HG02870 (cell line): Measurements from ENCODE around the gene SLC1A1.
A peak's percentile ranks its signal among the peaks of the same experiment; 100 is the strongest.
"Not testable (repeated sequence)": the region's sequence is repeated elsewhere in the genome, so short reads cannot be mapped to it uniquely, and the experiment has no call there.

Source experiments
- ATAC-seq: cut with Tn5 transposase; IDR thresholded peaks from one replicate; pipeline ENCODE4 v1.9.1; 2021; ENCODE audit warnings: mild to moderate bottlenecking, moderate library complexity; ENCODE audit not compliant: unreplicated experiment

SLC1A1 gene

DNA sequence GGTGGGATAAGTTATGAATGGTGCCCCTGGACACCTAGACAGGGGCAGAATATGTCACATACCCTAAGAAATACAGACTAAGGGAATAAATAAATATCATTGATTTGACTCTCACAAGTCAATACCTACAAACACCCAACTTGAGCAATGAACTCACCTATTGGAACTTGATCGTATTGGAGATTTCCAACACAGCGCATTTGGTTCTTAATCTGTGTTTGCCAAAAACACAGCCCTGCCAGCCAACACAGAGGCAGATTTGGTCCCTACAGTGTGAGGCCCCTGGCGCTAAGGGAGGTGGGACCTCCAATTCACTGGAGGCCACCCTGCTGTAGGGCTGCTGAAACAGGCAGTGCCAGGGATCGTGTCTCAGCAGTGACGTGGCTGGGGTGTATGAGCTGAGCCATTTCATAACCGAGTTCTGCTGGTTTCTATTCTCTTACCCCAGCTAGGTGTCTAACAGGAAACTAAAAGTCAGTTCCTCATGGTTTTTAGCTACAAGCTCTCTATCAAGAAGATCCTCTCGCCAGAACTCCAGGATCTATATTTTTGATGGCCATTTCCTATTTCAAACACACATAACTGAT is 84.5 kb downstream of the SLC1A1 start:
- ATAC-seq: peak; percentile 67

GRCh38 chr9:4575997-4576396 is 85.7 kb downstream of the SLC1A1 start:
- ATAC-seq: no peak

- no peak for ATAC-seq
Observed at GRCh38 chr9:4576448-4576847, 86.2 kb downstream of the SLC1A1 start.

GRCh38 chr9:4579001-4579400 is 88.7 kb downstream of the SLC1A1 start:
- ATAC-seq: no peak

DNA sequence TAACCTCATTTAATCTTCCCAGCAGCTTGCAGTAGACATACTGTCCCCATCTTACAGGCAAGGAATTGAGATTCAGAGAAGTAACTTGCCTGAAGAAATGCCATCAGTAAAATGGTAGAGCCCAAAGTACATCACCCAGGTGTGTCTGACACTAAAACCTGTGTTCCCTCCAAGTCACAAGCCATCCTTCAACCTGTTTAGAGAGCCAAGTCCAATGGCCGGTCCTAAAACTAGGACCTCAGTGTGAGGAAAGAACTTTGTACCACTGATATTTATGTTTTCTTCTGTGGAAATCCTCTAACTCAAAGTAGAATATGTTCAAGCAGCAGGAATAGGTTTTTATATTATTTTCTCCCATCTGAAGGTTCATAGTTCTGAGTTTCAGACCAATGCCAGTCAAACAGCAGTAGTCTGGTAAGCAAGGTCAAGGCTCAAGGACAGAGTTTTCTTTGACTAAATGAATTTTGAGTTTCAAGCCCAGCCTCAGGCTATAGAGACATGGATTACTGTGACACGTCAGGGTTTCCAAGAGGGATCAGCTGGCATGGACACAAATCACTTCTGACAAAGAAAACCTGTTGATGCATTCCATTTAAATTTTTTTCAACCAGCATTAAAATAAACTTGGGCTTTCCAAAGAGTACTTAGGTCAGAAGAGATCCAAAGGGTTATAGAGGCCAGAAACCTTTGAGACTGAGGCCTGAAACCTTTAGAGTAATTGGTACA is 90.9 kb downstream of the SLC1A1 start:
- ATAC-seq: no peak

- no peak for ATAC-seq
Observed at GRCh38 chr9:4581861-4582565, 91.7 kb downstream of the SLC1A1 start.

DNA sequence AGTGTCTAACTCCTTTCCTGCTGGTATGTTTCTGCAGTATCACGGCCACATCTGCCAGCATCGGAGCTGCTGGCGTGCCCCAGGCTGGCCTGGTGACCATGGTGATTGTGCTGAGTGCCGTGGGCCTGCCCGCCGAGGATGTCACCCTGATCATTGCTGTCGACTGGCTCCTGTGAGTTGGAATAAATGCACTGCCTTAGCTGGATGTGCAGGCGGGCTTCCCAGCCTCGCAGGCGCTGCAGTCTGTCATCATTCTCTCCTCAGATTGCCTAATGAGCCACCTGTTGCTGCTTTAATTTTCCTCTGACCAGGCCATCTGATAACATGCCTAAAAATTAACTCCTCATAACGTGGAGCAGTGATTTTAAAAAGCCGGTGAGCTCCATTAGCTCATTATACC is 92.7 kb downstream of the SLC1A1 start:
- ATAC-seq: no peak

GRCh38 chr9:4584636-4585035 is 94.4 kb downstream of the SLC1A1 start:
- no peak for ATAC-seq

DNA sequence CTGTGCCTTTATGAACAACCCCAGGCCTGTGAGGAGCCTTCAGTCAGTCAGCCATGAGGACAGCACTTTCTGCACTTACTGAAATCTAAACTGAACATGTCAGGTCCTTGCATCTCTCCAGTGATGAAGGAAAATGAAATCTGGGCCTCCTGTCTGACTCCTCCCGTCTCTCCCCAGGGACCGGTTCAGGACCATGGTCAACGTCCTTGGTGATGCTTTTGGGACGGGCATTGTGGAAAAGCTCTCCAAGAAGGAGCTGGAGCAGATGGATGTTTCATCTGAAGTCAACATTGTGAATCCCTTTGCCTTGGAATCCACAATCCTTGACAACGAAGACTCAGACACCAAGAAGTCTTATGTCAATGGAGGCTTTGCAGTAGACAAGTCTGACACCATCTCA is 94.9 kb downstream of the SLC1A1 start:
- no peak for ATAC-seq

DNA sequence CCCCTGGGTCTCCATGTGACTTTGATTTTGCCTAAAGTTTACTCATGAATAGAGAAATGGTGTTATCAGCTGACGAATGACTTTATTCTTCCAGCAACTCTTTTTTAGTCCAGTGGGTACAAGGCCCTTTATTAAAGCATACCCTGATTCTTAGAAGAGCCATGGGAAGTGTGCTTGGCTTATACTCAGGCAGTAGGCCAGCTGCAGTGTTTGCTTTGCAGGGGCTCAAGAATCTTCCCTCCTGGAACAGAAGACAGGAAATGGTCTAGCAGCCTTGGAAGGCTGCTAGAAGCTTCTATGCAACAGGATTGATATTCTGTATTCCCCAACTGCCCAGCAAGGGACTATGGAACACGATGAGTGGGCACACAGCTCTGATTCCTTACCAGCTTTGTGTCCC is 98.5 kb downstream of the SLC1A1 start:
- no peak for ATAC-seq

DNA sequence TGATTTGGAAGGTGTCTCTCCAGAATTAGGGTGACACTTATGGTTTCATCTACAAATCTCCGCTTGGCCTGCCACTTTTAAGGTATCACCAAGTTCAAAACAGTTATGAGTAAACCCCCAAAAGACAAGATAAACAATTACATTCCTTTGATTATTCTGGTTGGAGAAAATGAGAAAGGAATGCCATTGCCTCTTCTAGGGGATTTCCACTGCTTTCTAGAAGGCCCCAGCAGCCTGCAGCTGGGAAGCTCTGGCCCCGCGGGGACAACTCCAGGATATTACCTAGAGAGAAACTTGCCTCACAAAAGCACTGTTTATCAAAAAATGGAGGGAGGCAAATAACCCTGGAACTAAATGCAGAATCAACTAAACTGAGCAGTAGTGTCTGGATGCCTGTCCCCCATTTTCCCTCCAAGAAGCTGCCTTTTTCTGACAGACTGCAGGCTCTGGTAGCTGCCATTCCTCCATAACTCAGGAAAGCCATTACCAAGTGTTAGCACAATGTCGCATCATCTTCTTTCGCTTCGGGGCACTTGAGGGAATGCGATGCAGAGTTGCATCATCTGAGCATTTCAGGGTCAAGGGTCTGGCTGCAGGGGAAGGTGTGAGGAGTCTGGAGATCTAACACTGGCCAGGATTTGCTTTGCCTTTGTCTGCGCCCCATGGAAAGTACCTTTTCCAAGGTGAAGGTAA is 100.3 kb downstream of the SLC1A1 start:
- ATAC-seq: no peak

GRCh38 chr9:4591123-4591500 is 100.8 kb downstream of the SLC1A1 start:
- no peak for ATAC-seq

- ATAC-seq: no peak
Observed at GRCh38 chr9:4592295-4592694, 102.0 kb downstream of the SLC1A1 start.

- no peak for ATAC-seq
Observed at GRCh38 chr9:4592886-4593285, 102.6 kb downstream of the SLC1A1 start.

- ATAC-seq: no peak
Observed at GRCh38 chr9:4594545-4594944, 104.3 kb downstream of the SLC1A1 start.

- no peak for ATAC-seq
Observed at GRCh38 chr9:4594994-4595393, 104.7 kb downstream of the SLC1A1 start.

GRCh38 chr9:4596165-4596922 is 106.1 kb downstream of the SLC1A1 start:
- ATAC-seq: peak; percentile 55

- no peak for ATAC-seq
Observed at GRCh38 chr9:4600368-4600767, 110.1 kb downstream of the SLC1A1 start.

DNA sequence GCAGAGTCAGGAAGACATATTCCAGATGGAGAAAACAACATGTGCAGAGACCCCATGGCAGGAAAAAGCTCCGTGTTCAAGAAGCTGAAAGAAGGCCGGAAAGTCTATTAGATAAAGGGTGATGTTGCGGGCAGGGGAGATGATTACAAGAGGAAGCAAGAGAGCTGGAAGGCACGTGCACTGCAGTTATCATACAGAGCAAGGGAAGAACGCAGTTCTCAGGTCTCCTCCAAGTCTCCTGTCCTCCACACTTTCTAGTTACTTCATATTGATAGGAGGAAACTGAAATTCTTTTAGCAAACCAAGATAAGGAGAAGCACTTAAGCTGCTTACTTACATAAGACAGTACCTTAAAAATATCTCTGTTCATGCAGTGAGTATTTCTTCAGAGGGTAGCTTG is 113.6 kb downstream of the SLC1A1 start:
- no peak for ATAC-seq

GRCh38 chr9:4604678-4605095 is 114.4 kb downstream of the SLC1A1 start:
- ATAC-seq: peak; percentile 81

DNA sequence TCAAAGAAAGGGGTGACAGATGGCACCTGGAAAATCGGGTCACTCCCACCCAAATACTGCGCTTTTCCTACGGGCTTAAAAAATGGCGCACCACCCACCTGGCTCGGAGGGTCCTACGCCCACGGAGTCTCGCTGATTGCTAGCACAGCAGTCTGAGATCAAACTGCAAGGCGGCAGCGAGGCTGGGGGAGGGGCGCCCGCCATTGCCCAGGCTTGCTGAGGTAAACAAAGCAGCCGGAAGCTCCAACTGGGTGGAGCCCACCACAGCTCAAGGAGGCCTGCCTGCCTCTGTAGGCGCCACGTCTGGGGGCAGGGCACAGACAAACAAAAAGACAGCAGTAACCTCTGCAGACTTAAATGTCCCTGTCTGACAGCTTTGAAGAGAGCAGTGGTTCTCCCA is 115.8 kb downstream of the SLC1A1 start:
- ATAC-seq: not testable (repeated sequence)
